ENCODE measurements around the gene TSC2. TPM values are rescaled to one million over a fixed set of nuclear protein-coding genes. Genes with fewer than 3 reads are reported as not detected.
A peak's percentile ranks its signal among the peaks of the same experiment; 100 is the strongest.
"Not testable (repeated sequence)": the region's sequence is repeated elsewhere in the genome, so short reads cannot be mapped to it uniquely, and the experiment has no call there.

Gene TSC2
- total RNA-seq, 1 experiment from 2014 or later, result 134 TPM

DNA sequence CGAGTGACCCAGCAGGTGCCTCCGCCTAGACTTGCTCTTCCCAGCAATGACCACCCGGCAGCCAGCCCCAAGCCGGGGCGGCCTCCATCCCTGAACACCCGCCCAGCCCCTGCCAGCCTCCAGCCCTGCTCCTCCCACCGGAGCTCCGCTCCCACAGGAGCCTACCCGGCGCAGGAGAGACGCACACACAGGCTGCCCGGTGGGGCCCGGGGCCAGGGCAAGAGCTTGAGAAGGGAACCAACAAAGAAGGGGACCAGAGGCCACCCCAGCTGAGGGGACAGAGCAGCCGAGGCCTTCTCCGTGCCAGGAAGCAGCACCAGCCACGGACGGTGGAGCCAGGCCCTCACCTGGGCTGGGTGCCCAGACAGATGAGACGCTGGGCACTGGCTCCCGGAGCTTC, 74.1 kb downstream of the TSC2 start:
- CTCF ChIA-PET, result interaction anchor here (0.7 to 1.8 kb wide), 4 partner anchors 19 to 118 kb away, joined by 3 to 23 read pairs (median 6); partner anchors contain the start of gene RAB26
- TF ChIP-seq, protein P1, sequence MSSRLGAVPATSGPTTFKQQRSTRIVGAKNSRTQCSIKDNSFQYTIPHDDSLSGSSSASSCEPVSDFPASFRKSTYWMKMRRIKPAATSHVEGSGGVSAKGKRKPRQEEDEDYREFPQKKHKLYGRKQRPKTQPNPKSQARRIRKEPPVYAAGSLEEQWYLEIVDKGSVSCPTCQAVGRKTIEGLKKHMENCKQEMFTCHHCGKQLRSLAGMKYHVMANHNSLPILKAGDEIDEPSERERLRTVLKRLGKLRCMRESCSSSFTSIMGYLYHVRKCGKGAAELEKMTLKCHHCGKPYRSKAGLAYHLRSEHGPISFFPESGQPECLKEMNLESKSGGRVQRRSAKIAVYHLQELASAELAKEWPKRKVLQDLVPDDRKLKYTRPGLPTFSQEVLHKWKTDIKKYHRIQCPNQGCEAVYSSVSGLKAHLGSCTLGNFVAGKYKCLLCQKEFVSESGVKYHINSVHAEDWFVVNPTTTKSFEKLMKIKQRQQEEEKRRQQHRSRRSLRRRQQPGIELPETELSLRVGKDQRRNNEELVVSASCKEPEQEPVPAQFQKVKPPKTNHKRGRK (CRISPR knock-in tag; IDR thresholded peaks at IDR 0.05; ENCODE audit: borderline replicate concordance), result no peak
- TF ChIP-seq ZNF317 (CRISPR knock-in tag; IDR thresholded peaks at IDR 0.05; ENCODE audit: borderline replicate concordance, low read depth), result no peak
- no peaks in the 10 kb centered on the region for H3K27me3 Mint-ChIP-seq (ENCODE audit: low read depth)
- POLR2A ChIA-PET, result no interaction called here
- ATAC-seq, result no peak
- no peaks in the 10 kb centered on the region for H3K36me3 Mint-ChIP-seq
- H3K4me3 Mint-ChIP-seq, result no peak overlapping the region
- peak overlapping the region; percentile 19; the same call in 1 of the 2 replicates for H3K27ac Mint-ChIP-seq
- no peaks in the 10 kb centered on the region for H3K9me3 Mint-ChIP-seq
- peaks cover 14% of the 10 kb centered on the region for H3K4me1 Mint-ChIP-seq
- DNase-seq (ENCODE audit: low spot score), result no peak

DNA sequence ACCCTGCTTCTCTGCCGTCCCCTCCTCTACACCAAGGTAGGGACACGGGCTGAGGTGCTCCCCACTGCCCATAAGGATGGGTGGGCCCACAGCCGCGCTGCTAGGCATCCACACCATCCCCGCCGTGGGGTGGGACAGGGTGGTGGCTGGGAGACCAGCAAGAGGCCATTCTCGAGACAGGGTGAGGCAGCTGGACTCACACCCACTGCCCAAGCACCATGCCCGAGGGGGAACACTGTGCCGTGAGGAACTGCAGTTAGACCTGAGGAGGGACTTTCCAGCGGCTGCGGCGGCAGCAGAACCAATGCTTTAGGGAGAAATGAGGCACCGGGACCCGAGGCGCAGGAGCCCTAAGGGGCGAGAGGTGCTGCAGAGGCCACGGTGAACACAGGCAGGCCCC, 74.6 kb downstream of the TSC2 start:
- Mint-ChIP-seq H3K36me3 (no peaks in the 10 kb centered on the region), H3K4me1 (peaks cover 19% of the 10 kb centered on the region), H3K4me3 (no peak overlapping the region), H3K9me3 (no peaks in the 10 kb centered on the region), H3K27me3 (ENCODE audit: low read depth) (no peaks in the 10 kb centered on the region), H3K27ac (0 out of 2 replicates have a peak overlapping the region, but pooled peaks have one; percentile 32)
- CTCF ChIA-PET, result interaction anchor here (1.7 to 1.8 kb wide), 2 partner anchors 18 to 119 kb away, joined by 6 to 23 read pairs; no protein-coding TSS in a partner anchor
- DNase-seq (ENCODE audit: low spot score), result no peak
- no peak for ATAC-seq
- TF ChIP-seq IRF2 (CRISPR knock-in tag; IDR thresholded peaks at IDR 0.05; ENCODE audit: borderline replicate concordance, low read depth), result no peak
- TF ChIP-seq CREM (CRISPR knock-in tag; IDR thresholded peaks at IDR 0.05), result no peak
- TF ChIP-seq, protein P2, sequence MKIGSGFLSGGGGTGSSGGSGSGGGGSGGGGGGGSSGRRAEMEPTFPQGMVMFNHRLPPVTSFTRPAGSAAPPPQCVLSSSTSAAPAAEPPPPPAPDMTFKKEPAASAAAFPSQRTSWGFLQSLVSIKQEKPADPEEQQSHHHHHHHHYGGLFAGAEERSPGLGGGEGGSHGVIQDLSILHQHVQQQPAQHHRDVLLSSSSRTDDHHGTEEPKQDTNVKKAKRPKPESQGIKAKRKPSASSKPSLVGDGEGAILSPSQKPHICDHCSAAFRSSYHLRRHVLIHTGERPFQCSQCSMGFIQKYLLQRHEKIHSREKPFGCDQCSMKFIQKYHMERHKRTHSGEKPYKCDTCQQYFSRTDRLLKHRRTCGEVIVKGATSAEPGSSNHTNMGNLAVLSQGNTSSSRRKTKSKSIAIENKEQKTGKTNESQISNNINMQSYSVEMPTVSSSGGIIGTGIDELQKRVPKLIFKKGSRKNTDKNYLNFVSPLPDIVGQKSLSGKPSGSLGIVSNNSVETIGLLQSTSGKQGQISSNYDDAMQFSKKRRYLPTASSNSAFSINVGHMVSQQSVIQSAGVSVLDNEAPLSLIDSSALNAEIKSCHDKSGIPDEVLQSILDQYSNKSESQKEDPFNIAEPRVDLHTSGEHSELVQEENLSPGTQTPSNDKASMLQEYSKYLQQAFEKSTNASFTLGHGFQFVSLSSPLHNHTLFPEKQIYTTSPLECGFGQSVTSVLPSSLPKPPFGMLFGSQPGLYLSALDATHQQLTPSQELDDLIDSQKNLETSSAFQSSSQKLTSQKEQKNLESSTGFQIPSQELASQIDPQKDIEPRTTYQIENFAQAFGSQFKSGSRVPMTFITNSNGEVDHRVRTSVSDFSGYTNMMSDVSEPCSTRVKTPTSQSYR (CRISPR knock-in tag; IDR thresholded peaks at IDR 0.05), result no peak
- TF ChIP-seq ZNF396 (CRISPR knock-in tag; IDR thresholded peaks at IDR 0.05; ENCODE audit: borderline replicate concordance), result no peak
- TF ChIP-seq, protein P3, sequence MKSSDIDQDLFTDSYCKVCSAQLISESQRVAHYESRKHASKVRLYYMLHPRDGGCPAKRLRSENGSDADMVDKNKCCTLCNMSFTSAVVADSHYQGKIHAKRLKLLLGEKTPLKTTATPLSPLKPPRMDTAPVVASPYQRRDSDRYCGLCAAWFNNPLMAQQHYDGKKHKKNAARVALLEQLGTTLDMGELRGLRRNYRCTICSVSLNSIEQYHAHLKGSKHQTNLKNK (CRISPR knock-in tag; IDR thresholded peaks at IDR 0.05), result no peak
- TF ChIP-seq, protein P4, sequence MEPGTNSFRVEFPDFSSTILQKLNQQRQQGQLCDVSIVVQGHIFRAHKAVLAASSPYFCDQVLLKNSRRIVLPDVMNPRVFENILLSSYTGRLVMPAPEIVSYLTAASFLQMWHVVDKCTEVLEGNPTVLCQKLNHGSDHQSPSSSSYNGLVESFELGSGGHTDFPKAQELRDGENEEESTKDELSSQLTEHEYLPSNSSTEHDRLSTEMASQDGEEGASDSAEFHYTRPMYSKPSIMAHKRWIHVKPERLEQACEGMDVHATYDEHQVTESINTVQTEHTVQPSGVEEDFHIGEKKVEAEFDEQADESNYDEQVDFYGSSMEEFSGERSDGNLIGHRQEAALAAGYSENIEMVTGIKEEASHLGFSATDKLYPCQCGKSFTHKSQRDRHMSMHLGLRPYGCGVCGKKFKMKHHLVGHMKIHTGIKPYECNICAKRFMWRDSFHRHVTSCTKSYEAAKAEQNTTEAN (CRISPR knock-in tag; IDR thresholded peaks at IDR 0.05), result no peak
- TF ChIP-seq, protein P5, sequence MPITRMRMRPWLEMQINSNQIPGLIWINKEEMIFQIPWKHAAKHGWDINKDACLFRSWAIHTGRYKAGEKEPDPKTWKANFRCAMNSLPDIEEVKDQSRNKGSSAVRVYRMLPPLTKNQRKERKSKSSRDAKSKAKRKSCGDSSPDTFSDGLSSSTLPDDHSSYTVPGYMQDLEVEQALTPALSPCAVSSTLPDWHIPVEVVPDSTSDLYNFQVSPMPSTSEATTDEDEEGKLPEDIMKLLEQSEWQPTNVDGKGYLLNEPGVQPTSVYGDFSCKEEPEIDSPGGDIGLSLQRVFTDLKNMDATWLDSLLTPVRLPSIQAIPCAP (CRISPR knock-in tag; IDR thresholded peaks at IDR 0.05), result no peak
- TF ChIP-seq SOX15 (CRISPR knock-in tag; IDR thresholded peaks at IDR 0.05), result no peak
- TF ChIP-seq ZNF219 (CRISPR knock-in tag; IDR thresholded peaks at IDR 0.05; ENCODE audit: borderline replicate concordance), result no peak
- TF ChIP-seq JAZF1 (CRISPR knock-in tag; IDR thresholded peaks at IDR 0.05), result no peak
- TF ChIP-seq ZNF317 (CRISPR knock-in tag; IDR thresholded peaks at IDR 0.05; ENCODE audit: borderline replicate concordance, low read depth), result no peak
- no peak for TF ChIP-seq ETV6 (CRISPR knock-in tag; IDR thresholded peaks at IDR 0.05)
- TF ChIP-seq, protein P6, sequence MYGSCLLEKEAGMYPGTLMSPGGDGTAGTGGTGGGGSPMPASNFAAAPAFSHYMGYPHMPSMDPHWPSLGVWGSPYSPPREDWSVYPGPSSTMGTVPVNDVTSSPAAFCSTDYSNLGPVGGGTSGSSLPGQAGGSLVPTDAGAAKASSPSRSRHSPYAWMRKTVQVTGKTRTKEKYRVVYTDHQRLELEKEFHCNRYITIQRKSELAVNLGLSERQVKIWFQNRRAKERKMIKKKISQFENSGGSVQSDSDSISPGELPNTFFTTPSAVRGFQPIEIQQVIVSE (CRISPR knock-in tag; IDR thresholded peaks at IDR 0.05; ENCODE audit: borderline replicate concordance), result no peak
- TF ChIP-seq NFYB (CRISPR knock-in tag; conservative IDR thresholded peaks at IDR 0.05; ENCODE audit: low read depth), result no peak
- no peak for TF ChIP-seq ELF4 (CRISPR knock-in tag; IDR thresholded peaks at IDR 0.05; ENCODE audit: low read depth)
- TF ChIP-seq, protein P7, sequence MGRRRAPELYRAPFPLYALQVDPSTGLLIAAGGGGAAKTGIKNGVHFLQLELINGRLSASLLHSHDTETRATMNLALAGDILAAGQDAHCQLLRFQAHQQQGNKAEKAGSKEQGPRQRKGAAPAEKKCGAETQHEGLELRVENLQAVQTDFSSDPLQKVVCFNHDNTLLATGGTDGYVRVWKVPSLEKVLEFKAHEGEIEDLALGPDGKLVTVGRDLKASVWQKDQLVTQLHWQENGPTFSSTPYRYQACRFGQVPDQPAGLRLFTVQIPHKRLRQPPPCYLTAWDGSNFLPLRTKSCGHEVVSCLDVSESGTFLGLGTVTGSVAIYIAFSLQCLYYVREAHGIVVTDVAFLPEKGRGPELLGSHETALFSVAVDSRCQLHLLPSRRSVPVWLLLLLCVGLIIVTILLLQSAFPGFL (CRISPR knock-in tag; IDR thresholded peaks at IDR 0.05; ENCODE audit: borderline replicate concordance), result no peak
- TF ChIP-seq, protein P8, sequence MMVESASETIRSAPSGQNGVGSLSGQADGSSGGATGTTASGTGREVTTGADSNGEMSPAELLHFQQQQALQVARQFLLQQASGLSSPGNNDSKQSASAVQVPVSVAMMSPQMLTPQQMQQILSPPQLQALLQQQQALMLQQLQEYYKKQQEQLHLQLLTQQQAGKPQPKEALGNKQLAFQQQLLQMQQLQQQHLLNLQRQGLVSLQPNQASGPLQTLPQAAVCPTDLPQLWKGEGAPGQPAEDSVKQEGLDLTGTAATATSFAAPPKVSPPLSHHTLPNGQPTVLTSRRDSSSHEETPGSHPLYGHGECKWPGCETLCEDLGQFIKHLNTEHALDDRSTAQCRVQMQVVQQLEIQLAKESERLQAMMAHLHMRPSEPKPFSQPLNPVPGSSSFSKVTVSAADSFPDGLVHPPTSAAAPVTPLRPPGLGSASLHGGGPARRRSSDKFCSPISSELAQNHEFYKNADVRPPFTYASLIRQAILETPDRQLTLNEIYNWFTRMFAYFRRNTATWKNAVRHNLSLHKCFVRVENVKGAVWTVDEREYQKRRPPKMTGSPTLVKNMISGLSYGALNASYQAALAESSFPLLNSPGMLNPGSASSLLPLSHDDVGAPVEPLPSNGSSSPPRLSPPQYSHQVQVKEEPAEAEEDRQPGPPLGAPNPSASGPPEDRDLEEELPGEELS (CRISPR knock-in tag; IDR thresholded peaks at IDR 0.05), result no peak
- TF ChIP-seq ATF1 (CRISPR knock-in tag; IDR thresholded peaks at IDR 0.05), result no peak
- TF ChIP-seq GTF2I (CRISPR knock-in tag; conservative IDR thresholded peaks at IDR 0.05), result no peak
- POLR2A ChIA-PET, result no interaction called here

DNA sequence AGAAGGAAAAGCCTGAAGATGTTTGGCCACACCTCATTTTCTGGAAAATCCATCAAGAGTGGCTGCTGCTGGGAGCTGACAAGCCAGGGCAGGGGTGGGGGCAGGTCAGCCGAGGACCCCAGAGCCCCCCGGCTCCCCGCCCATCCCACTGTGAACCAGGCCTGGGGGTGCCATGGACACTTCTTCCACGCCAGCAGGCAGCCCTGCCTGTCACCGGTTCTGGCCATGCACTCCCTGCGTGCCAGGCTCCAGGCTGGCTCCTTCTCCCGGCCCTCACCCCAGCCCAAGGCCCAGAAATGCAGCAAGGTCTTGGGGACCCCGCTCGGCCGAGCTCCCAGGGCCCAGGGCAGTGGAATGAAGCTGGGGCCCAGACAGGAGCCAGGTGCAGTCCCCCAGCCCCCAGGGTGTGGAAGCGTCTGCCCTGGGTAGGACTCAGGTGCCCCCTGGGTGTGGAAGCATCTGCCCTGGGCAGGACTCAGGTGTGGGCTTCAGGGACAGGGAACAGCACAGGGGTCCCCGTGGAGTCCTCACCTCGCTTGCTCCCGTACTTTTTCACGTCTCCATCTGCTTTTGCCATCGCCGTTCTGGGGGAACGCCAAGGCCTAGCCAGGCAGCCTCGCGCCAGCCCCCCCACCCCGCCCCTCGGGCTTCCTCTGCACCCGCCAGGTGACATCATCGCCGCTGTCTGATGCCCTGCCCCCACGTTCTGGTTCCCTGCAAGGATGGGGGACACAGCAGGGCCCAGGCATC, 75.3 kb downstream of the TSC2 start:
- H3K4me1 Mint-ChIP-seq, result peaks cover 21% of the 10 kb centered on the region
- H3K4me3 Mint-ChIP-seq; H3K36me3 Mint-ChIP-seq; H3K27ac Mint-ChIP-seq; ATAC-seq; POLR2A ChIA-PET; H3K9me3 Mint-ChIP-seq; H3K27me3 Mint-ChIP-seq (ENCODE audit: low read depth); DNase-seq (ENCODE audit: low spot score): not testable (repeated sequence)
- CTCF ChIA-PET, result interaction anchor here (1.7 kb wide), 1 partner anchor 119 kb away, joined by 6 read pairs; no protein-coding TSS in a partner anchor
